ENCODE data around the gene LHFPL3.

- TF ChIP-seq CTCF (IDR thresholded peaks at IDR 0.05) (no peak), POLR2A (IDR thresholded peaks at IDR 0.05) (no peak)
These were observed 152.1 kb downstream of the LHFPL3 start for GRCh38 chr7:104480529-104480928.
